Measurements from ENCODE around the gene CMTR2.
"Not testable (repeated sequence)": the region's sequence is repeated elsewhere in the genome, so short reads cannot be mapped to it uniquely, and the experiment has no call there.

CMTR2 gene, protein sequence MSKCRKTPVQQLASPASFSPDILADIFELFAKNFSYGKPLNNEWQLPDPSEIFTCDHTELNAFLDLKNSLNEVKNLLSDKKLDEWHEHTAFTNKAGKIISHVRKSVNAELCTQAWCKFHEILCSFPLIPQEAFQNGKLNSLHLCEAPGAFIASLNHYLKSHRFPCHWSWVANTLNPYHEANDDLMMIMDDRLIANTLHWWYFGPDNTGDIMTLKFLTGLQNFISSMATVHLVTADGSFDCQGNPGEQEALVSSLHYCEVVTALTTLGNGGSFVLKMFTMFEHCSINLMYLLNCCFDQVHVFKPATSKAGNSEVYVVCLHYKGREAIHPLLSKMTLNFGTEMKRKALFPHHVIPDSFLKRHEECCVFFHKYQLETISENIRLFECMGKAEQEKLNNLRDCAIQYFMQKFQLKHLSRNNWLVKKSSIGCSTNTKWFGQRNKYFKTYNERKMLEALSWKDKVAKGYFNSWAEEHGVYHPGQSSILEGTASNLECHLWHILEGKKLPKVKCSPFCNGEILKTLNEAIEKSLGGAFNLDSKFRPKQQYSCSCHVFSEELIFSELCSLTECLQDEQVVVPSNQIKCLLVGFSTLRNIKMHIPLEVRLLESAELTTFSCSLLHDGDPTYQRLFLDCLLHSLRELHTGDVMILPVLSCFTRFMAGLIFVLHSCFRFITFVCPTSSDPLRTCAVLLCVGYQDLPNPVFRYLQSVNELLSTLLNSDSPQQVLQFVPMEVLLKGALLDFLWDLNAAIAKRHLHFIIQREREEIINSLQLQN

DNA sequence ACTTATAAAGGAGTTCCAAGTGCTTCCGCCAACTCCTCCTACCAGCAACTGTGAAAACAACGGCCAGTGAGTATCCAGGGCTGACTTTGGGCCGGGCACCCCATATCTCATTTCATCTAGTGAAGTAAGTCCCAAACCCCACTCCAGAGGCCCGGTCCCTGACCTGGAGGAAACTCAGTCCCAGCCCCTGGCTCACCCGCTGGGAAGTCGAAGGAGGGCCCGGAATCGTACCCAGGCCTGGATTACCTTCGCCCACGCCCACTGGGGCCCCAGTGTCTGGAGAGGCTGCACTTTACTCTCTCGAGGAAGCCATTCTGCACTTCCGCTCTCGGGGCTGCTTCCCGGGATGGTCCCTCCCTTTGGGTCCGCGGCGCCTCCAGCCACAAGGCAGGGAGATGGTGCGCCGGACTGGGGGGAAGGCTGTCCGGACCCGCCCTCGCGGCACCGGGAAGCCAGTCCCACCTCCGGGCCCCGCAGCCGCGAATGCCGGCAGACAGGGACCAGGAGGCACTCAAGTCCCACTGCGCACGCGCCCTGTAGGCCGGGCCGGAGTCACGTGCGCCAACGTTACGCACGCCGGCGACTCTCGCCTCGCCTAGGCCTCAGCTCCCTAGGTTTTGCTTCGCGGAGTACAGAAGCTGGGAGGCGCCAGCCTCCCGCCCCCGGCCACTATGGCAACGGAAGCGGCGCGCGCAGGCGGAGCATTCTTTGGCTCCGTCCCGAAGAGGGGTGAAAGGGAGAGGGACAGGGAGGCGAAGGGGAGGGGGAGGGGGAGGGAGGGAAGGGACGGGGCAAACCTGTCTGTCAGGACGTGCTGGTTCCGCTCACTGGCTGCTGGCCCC lies at the start of gene CMTR2:
Gene CMTR2, minus strand, starts transcription at position 513 of the 842 bp plus-strand sequence. CDS start 3,482 bp downstream, outside the sequence.
- peak; percentile 95 for DNase-seq (ENCODE audit: low read depth)

DNA sequence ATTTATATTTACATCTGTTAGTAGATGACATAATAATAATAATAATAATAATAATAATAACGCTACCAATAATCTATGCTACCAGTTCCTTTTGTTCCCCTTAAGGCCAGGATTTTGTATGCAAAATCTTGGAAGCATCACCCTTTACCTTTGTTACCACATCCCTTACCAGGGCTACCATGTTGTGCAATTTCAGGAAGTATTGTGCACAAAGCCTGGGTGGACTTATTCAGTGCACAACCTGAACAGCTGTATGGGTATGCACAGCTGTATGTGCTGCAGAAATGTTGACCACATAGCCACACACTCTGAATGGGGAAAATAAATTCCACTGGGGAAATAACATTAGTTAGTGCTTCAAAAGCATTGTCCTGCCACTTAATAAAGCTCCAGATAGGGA lies 49.4 kb upstream of the CMTR2 start:
- DNase-seq (ENCODE audit: low read depth): no peak

GRCh38 chr16:71338193-71338592 lies 49.0 kb upstream of the CMTR2 start:
- DNase-seq (ENCODE audit: low read depth): no peak

- no peak for DNase-seq (ENCODE audit: low read depth)
Observed at GRCh38 chr16:71337631-71338030, 48.4 kb upstream of the CMTR2 start.

GRCh38 chr16:71328151-71328550 lies 38.9 kb upstream of the CMTR2 start:
- no peak for DNase-seq (ENCODE audit: low read depth)

DNA sequence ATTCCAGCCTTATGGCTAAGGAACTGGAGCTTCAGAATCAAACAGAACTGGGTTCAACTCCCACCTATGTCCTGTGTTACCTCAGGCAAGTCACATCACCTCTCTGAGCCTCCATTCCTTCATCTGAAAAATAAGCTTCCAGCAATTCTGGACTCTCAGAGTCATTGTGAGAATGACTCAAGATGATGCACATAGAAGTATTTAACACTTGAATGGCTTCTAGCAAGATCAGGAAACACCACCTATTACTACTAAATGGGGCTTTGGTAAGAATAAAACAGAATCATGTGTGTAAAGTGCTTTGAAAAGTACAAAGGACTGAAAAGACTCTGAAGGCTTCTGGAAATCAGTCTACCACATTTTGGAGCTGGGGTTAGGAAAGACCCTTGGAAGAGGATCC lies 38.5 kb upstream of the CMTR2 start:
- DNase-seq (ENCODE audit: low read depth): no peak

DNA sequence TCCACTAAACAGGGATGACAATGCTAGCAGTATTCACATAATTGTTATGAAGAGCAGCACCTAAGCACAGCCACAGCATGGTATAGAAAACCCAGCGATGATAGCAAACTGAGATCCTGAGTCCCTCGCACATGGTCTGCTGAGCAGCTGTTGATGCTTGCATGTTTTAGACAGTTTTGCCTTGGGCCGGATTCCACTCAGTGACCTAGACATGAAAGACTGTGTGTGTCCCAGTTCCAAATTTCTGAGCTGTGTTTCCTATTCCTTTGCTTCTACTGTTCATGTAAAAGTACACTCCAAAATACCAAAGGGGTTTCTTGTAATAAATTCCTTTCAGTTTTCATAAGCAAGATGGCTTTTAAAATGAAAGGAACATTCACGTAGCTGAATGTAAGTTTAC lies 30.8 kb upstream of the CMTR2 start:
- no peak for DNase-seq (ENCODE audit: low read depth)

- DNase-seq (ENCODE audit: low read depth): no peak
Observed at GRCh38 chr16:71315269-71315668, 26.1 kb upstream of the CMTR2 start.

- DNase-seq (ENCODE audit: low read depth): not testable (repeated sequence)
Observed at GRCh38 chr16:71313591-71313990, 24.4 kb upstream of the CMTR2 start.

- no peak for DNase-seq (ENCODE audit: low read depth)
Observed at GRCh38 chr16:71311553-71312158, 22.5 kb upstream of the CMTR2 start.

- DNase-seq (ENCODE audit: low read depth): peak; percentile 40
Observed at GRCh38 chr16:71303938-71304337, 14.7 kb upstream of the CMTR2 start.

DNA sequence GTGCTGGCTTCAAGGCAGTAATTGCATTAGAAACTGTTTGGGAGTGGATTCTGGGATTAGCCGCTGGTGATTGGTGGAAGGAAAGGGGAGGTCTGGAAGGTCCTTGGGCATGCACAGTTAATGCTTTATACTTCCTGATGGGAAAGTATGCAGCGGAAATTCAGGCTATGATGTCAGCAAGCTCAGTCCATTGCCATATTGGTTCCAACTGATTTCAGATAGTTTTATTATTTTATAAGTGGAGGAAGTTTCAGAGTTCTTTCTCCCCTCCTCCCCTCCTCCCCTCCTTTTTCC lies 8.1 kb upstream of the CMTR2 start:
- no peak for DNase-seq (ENCODE audit: low read depth)

DNA sequence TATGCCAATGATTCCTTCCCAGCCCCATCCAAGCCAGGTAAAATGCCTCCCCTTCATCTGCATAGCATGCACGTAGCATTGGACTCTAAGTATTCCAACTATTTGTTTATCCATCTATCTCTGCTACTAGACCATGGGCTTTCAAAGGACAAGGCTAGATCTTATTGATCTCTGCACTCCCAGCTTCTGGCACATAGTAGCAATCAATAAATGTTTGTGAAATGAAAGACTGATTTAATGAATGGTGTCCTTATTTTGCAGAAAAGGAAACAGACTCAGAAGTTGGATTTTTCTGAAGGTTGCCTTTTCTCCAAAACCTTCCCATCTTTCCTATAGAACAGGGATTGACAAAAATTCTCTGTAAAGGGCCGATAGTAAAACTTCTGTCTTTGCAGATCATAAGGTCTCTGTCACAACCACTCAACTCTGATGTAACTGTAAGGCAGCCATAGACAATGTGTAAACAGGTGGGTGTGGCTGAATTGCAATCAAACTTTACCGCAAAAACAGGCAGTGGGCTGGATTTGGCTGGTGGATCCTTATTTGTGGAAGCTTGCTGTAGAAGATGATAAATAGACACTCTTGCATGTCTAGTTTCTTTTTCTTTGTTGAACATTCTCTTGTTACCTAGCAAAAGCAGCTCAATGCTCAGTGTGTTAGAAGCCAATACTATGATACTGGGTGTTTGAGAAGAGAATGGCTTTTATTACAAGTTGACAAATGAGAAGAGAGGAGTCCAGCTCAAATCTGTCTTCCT lies 7.6 kb upstream of the CMTR2 start:
- DNase-seq (ENCODE audit: low read depth): no peak

DNA sequence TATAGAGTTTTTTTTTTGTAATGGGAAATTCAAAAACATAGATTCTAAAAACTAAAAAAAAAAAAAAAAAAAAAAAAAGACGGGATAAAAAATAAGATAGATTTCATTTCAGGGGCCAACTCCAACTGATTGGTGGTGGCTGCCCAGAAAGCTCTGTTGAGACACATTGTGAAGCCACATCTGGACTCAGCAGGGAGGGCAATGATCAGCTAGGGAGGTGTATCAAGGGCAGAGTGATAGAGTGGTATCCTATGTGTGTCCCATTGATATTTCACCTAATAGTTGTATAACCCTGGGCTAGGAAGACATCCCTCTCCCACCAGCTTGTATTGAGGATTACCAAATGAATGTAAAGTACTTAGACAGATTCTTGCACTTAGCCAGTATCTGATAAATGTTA lies 6.7 kb upstream of the CMTR2 start:
- DNase-seq (ENCODE audit: low read depth): no peak

DNA sequence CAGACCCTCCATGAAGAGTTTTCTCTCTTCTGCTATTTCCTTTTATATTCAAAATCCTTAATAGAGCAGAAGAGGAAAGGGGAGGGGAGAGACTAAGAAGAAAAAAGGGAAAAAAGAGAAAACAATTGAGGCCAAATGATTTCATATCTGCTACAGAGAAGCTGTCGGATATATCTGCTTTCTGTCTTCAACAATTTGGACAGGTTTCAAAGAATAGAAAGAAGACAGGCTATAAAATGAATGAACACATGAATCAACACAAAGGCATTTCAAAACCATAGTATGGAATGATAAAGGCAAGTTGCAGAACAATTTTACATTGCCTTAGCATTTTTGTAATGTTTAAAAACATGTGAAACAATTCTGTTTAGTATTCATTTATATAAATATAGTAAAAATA lies 4.7 kb upstream of the CMTR2 start:
- peak; percentile 8 for DNase-seq (ENCODE audit: low read depth)

DNA sequence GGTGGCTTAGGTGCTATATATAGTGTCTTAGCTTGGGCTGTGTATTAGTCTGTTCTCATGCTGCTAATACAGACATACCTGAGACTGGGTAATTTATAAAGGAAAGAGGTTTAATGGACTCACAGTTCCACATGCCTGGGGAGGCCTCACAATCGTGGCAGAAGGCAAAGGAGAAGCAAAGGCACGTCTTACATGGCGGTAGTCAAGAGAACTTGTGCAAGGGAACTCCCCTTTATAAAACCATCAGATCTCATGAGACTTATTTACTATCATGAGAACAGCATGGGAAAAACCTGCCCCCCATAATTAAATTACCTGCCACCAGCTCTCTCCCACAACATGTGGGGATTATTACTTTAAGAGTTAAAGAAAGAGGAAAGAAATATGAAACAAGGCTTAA lies 2.9 kb upstream of the CMTR2 start:
- not testable (repeated sequence) for DNase-seq (ENCODE audit: low read depth)

GRCh38 chr16:71289732-71290062 lies 495 bp upstream of the CMTR2 start:
- no peak for DNase-seq (ENCODE audit: low read depth)

GRCh38 chr16:71288570-71288889 lies 672 bp downstream of the CMTR2 start:
- DNase-seq (ENCODE audit: low read depth): peak; percentile 31

GRCh38 chr16:71287911-71288310 lies 1.3 kb downstream of the CMTR2 start:
- no peak for DNase-seq (ENCODE audit: low read depth)

- no peak for DNase-seq (ENCODE audit: low read depth)
Observed at GRCh38 chr16:71287454-71287853, 1.7 kb downstream of the CMTR2 start.

GRCh38 chr16:71283612-71284011 lies 5.6 kb downstream of the CMTR2 start:
- DNase-seq (ENCODE audit: low read depth): no peak

DNA sequence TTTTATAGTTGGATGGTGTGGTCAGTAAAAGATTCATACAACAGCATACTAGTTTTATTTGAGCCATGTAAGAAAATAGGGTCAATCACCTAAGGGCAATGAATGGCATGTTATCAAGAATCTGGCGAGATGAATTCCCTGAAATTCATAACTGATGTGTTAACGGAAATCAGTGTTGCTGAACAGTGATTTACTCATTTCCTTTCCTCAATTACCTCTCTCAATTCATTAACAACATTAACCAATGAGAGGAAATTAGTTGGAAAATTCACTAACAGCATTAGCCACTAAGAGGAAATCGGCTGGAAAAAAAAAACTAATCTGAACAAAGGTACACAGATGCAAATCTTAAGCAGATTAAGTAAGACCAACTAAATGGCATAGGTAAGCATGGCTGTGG lies 6.3 kb downstream of the CMTR2 start:
- no peak for DNase-seq (ENCODE audit: low read depth)
